C4-2B (cell line): ENCODE results near the gene CTIF.

Experiments
- CTCF ChIP-seq: fragments of 450-650 bp; conservative IDR thresholded peaks from 2 replicates; pipeline ENCODE4 v1.5.1; 2017; ENCODE audit warnings: mild to moderate bottlenecking
- ZFX ChIP-seq: fragments of 450-650 bp; IDR thresholded peaks from 2 replicates; pipeline ENCODE4 v1.6.1; 2017

- no peak for TF ChIP-seq CTCF
- TF ChIP-seq ZFX: no peak
These were observed 64.0 kb downstream of the CTIF start for GRCh38 chr18:48602759-48603390.
